Measurements from ENCODE around the gene DOCK2.

Gene DOCK2

GRCh38 chr5:169646856-169647255, 9.8 kb downstream of the DOCK2 start:
- H4K91ac ChIP-seq (ENCODE audit: low read depth, low read length, poor library complexity) = no peak overlapping the region
- H2BK15ac ChIP-seq (ENCODE audit: low read length) = no peak overlapping the region
- no peak overlapping the region for H3K4ac ChIP-seq (ENCODE audit: low read length)
- H3K4me2 ChIP-seq (ENCODE audit: insufficient read depth, low read length, poor library complexity, severe bottlenecking) = no peak overlapping the region
- no peak overlapping the region for H2BK12ac ChIP-seq (ENCODE audit: low read length)
- no peak for DNase-seq (ENCODE audit: low spot score)
- H2AFZ ChIP-seq (ENCODE audit: low read length) = no peak overlapping the region
- H3K27me3 ChIP-seq (ENCODE audit: control insufficient read depth in 3 of 3, insufficient read depth in 3 of 3, low read depth in 1 of 3, low read length in 3 of 3) = no peaks in the 10 kb centered on the region
- H3K9me3 ChIP-seq (replicated peaks in 1 of 2; ENCODE audit: control insufficient read depth in 2 of 2, insufficient read depth in 1 of 2, low read depth in 1 of 2, low read length in 2 of 2) = no peaks in the 10 kb centered on the region
- H3K36me3 ChIP-seq (replicated peaks in 1 of 2; ENCODE audit: control insufficient read depth in 2 of 2, insufficient read depth in 2 of 2, low read length in 2 of 2) = no peaks in the 10 kb centered on the region
- no peak overlapping the region for H2AK5ac ChIP-seq (ENCODE audit: low read depth, low read length)
- H3K9ac ChIP-seq (ENCODE audit: low read depth, low read length, poor library complexity) = no peak overlapping the region
- no peak overlapping the region for H3K23ac ChIP-seq (ENCODE audit: low read depth, low read length, poor library complexity)
- no peak overlapping the region for H2BK5ac ChIP-seq (ENCODE audit: low read length)
- WGBS, 2 donors (ENCODE audit: extremely low coverage in 2 of 2, insufficient read length in 2 of 2, insufficient replicate concordance in 1 of 2) = no CpG with 5 or more reads among the region's 3 CpGs
- no peak overlapping the region for H2BK120ac ChIP-seq (ENCODE audit: low read depth, low read length)
- peaks cover 0 to 3% of the 10 kb centered on the region in 2 donors for H3K4me1 ChIP-seq (ENCODE audit: control insufficient read depth in 2 of 2, insufficient read depth in 1 of 2, low read depth in 1 of 2, low read length in 2 of 2)
- no peak overlapping the region for H3K27ac ChIP-seq (replicated peaks; ENCODE audit: low read length)
- no peaks in the 10 kb centered on the region for H3K79me1 ChIP-seq (ENCODE audit: low read depth, low read length)
- H4K8ac ChIP-seq (ENCODE audit: low read depth, low read length) = no peak overlapping the region
- no peak overlapping the region for H3K18ac ChIP-seq (ENCODE audit: low read length)
- H3K14ac ChIP-seq (ENCODE audit: low read length) = no peak overlapping the region
- no peak overlapping the region for H3K4me3 ChIP-seq (ENCODE audit: low read length in 2 of 2)

GRCh38 chr5:169647566-169647965, 10.5 kb downstream of the DOCK2 start:
- no peak overlapping the region for H2BK12ac ChIP-seq (ENCODE audit: low read length)
- no peak overlapping the region for H3K14ac ChIP-seq (ENCODE audit: low read length)
- H3K4me3 ChIP-seq (ENCODE audit: low read length in 2 of 2) = no peak overlapping the region
- no peak overlapping the region for H2BK15ac ChIP-seq (ENCODE audit: low read length)
- no peak overlapping the region for H3K4ac ChIP-seq (ENCODE audit: low read length)
- H3K79me1 ChIP-seq (ENCODE audit: low read depth, low read length) = no peaks in the 10 kb centered on the region
- H3K23ac ChIP-seq (ENCODE audit: low read depth, low read length, poor library complexity) = no peak overlapping the region
- no peak overlapping the region for H3K27ac ChIP-seq (replicated peaks; ENCODE audit: low read length)
- no peaks in the 10 kb centered on the region for H3K27me3 ChIP-seq (ENCODE audit: control insufficient read depth in 3 of 3, insufficient read depth in 3 of 3, low read depth in 1 of 3, low read length in 3 of 3)
- H3K9me3 ChIP-seq (replicated peaks in 1 of 2; ENCODE audit: control insufficient read depth in 2 of 2, insufficient read depth in 1 of 2, low read depth in 1 of 2, low read length in 2 of 2) = no peaks in the 10 kb centered on the region
- H3K18ac ChIP-seq (ENCODE audit: low read length) = no peak overlapping the region
- WGBS, 2 donors (ENCODE audit: extremely low coverage in 2 of 2, insufficient read length in 2 of 2, insufficient replicate concordance in 1 of 2) = no CpG with 5 or more reads among the region's 1 CpG
- H4K91ac ChIP-seq (ENCODE audit: low read depth, low read length, poor library complexity) = no peak overlapping the region
- H2AK5ac ChIP-seq (ENCODE audit: low read depth, low read length) = no peak overlapping the region
- no peak overlapping the region for H3K4me2 ChIP-seq (ENCODE audit: insufficient read depth, low read length, poor library complexity, severe bottlenecking)
- H2AFZ ChIP-seq (ENCODE audit: low read length) = no peak overlapping the region
- no peak for DNase-seq (ENCODE audit: low spot score)
- H4K8ac ChIP-seq (ENCODE audit: low read depth, low read length) = no peak overlapping the region
- no peaks in the 10 kb centered on the region for H3K36me3 ChIP-seq (replicated peaks in 1 of 2; ENCODE audit: control insufficient read depth in 2 of 2, insufficient read depth in 2 of 2, low read length in 2 of 2)
- H3K9ac ChIP-seq (ENCODE audit: low read depth, low read length, poor library complexity) = no peak overlapping the region
- no peak overlapping the region for H2BK120ac ChIP-seq (ENCODE audit: low read depth, low read length)
- no peak overlapping the region for H2BK5ac ChIP-seq (ENCODE audit: low read length)
- H3K4me1 ChIP-seq (ENCODE audit: control insufficient read depth in 2 of 2, insufficient read depth in 1 of 2, low read depth in 1 of 2, low read length in 2 of 2) = peaks cover 0 to 3% of the 10 kb centered on the region in 2 donors

- no peak for DNase-seq (ENCODE audit: low spot score)
Measured at GRCh38 chr5:169648725-169649310, 11.7 kb downstream of the DOCK2 start.

GRCh38 chr5:169649486-169649885, 12.4 kb downstream of the DOCK2 start:
- no peak overlapping the region for H2AFZ ChIP-seq (ENCODE audit: low read length)
- H3K9ac ChIP-seq (ENCODE audit: low read depth, low read length, poor library complexity) = no peak overlapping the region
- H2BK120ac ChIP-seq (ENCODE audit: low read depth, low read length) = no peak overlapping the region
- H3K4me1 ChIP-seq (ENCODE audit: control insufficient read depth in 2 of 2, insufficient read depth in 1 of 2, low read depth in 1 of 2, low read length in 2 of 2) = no peaks in the 10 kb centered on the region
- H3K18ac ChIP-seq (ENCODE audit: low read length) = no peak overlapping the region
- no peak overlapping the region for H2BK12ac ChIP-seq (ENCODE audit: low read length)
- no peaks in the 10 kb centered on the region for H3K36me3 ChIP-seq (replicated peaks in 1 of 2; ENCODE audit: control insufficient read depth in 2 of 2, insufficient read depth in 2 of 2, low read length in 2 of 2)
- H2BK15ac ChIP-seq (ENCODE audit: low read length) = no peak overlapping the region
- H2AK5ac ChIP-seq (ENCODE audit: low read depth, low read length) = no peak overlapping the region
- DNase-seq (ENCODE audit: low spot score) = no peak
- no peak overlapping the region for H4K8ac ChIP-seq (ENCODE audit: low read depth, low read length)
- no CpG with 5 or more reads among the region's 7 CpGs for WGBS, 2 donors (ENCODE audit: extremely low coverage in 2 of 2, insufficient read length in 2 of 2, insufficient replicate concordance in 1 of 2)
- no peaks in the 10 kb centered on the region for H3K9me3 ChIP-seq (replicated peaks in 1 of 2; ENCODE audit: control insufficient read depth in 2 of 2, insufficient read depth in 1 of 2, low read depth in 1 of 2, low read length in 2 of 2)
- H3K4ac ChIP-seq (ENCODE audit: low read length) = no peak overlapping the region
- H2BK5ac ChIP-seq (ENCODE audit: low read length) = no peak overlapping the region
- H3K27ac ChIP-seq (replicated peaks; ENCODE audit: low read length) = no peak overlapping the region
- peaks cover 0 to 9% (median 0%) of the 10 kb centered on the region in 3 experiments for H3K27me3 ChIP-seq (ENCODE audit: control insufficient read depth in 3 of 3, insufficient read depth in 3 of 3, low read depth in 1 of 3, low read length in 3 of 3)
- no peak overlapping the region for H3K23ac ChIP-seq (ENCODE audit: low read depth, low read length, poor library complexity)
- no peaks in the 10 kb centered on the region for H3K79me1 ChIP-seq (ENCODE audit: low read depth, low read length)
- H3K4me3 ChIP-seq (ENCODE audit: low read length in 2 of 2) = no peak overlapping the region
- no peak overlapping the region for H4K91ac ChIP-seq (ENCODE audit: low read depth, low read length, poor library complexity)
- H3K4me2 ChIP-seq (ENCODE audit: insufficient read depth, low read length, poor library complexity, severe bottlenecking) = no peak overlapping the region
- no peak overlapping the region for H3K14ac ChIP-seq (ENCODE audit: low read length)

More at GRCh38 chr5:169648725-169649310, 11.7 kb downstream of the DOCK2 start:
- no peak overlapping the region for H4K91ac ChIP-seq (ENCODE audit: low read depth, low read length, poor library complexity)
- H3K4me1 ChIP-seq (ENCODE audit: control insufficient read depth in 2 of 2, insufficient read depth in 1 of 2, low read depth in 1 of 2, low read length in 2 of 2) = peaks cover 0 to 2% of the 10 kb centered on the region in 2 donors
- peaks cover 0 to 9% (median 0%) of the 10 kb centered on the region in 3 experiments for H3K27me3 ChIP-seq (ENCODE audit: control insufficient read depth in 3 of 3, insufficient read depth in 3 of 3, low read depth in 1 of 3, low read length in 3 of 3)
- no peaks in the 10 kb centered on the region for H3K9me3 ChIP-seq (replicated peaks in 1 of 2; ENCODE audit: control insufficient read depth in 2 of 2, insufficient read depth in 1 of 2, low read depth in 1 of 2, low read length in 2 of 2)
- H2BK15ac ChIP-seq (ENCODE audit: low read length) = no peak overlapping the region
- no CpG with 5 or more reads among the region's 13 CpGs for whole genome bisulfite sequencing, 2 donors (ENCODE audit: extremely low coverage in 2 of 2, insufficient read length in 2 of 2, insufficient replicate concordance in 1 of 2)
- H4K8ac ChIP-seq (ENCODE audit: low read depth, low read length) = no peak overlapping the region
- H3K79me1 ChIP-seq (ENCODE audit: low read depth, low read length) = no peaks in the 10 kb centered on the region
- no peak overlapping the region for H3K18ac ChIP-seq (ENCODE audit: low read length)
- H3K23ac ChIP-seq (ENCODE audit: low read depth, low read length, poor library complexity) = no peak overlapping the region
- no peak overlapping the region for H2BK5ac ChIP-seq (ENCODE audit: low read length)
- H2BK12ac ChIP-seq (ENCODE audit: low read length) = no peak overlapping the region
- no peak overlapping the region for H3K4me2 ChIP-seq (ENCODE audit: insufficient read depth, low read length, poor library complexity, severe bottlenecking)
- H3K14ac ChIP-seq (ENCODE audit: low read length) = no peak overlapping the region
- no peak overlapping the region for H2AK5ac ChIP-seq (ENCODE audit: low read depth, low read length)
- H2AFZ ChIP-seq (ENCODE audit: low read length) = no peak overlapping the region
- no peak overlapping the region for H3K27ac ChIP-seq (replicated peaks; ENCODE audit: low read length)
- no peak overlapping the region for H2BK120ac ChIP-seq (ENCODE audit: low read depth, low read length)
- no peak overlapping the region for H3K4ac ChIP-seq (ENCODE audit: low read length)
- no peak overlapping the region for H3K9ac ChIP-seq (ENCODE audit: low read depth, low read length, poor library complexity)
- H3K4me3 ChIP-seq (ENCODE audit: low read length in 2 of 2) = no peak overlapping the region
- no peaks in the 10 kb centered on the region for H3K36me3 ChIP-seq (replicated peaks in 1 of 2; ENCODE audit: control insufficient read depth in 2 of 2, insufficient read depth in 2 of 2, low read length in 2 of 2)

Data from neuronal stem cell (in vitro differentiated cells).